Fibroblast of lung (primary cell): ENCODE data around the gene C1orf232. TPM values are rescaled to one million over a fixed set of nuclear protein-coding genes. Genes with fewer than 3 reads are reported as not detected.

ENCODE experiments used
- DNase-seq, 2 donors: peaks; one replicate each; pipeline versions ENCODE4 v3.0.0 to v3.0.0-alpha.2; 2010; ENCODE audit warnings: low read depth in 2 of 2
- H2AFZ ChIP-seq: 2 replicates; pipeline ENCODE4 v1.5.1; 2012; ENCODE audit warnings: low read length, control low read depth, inconsistent platforms
- H3K27ac ChIP-seq: 2 replicates; pipeline ENCODE4 v1.5.1; 2011; ENCODE audit warnings: low read length, control low read depth; ENCODE audit not compliant: insufficient read depth
- H3K27me3 ChIP-seq: 2 replicates; pipeline ENCODE4 v1.5.1; 2011; ENCODE audit warnings: mild to moderate bottlenecking, low read length; ENCODE audit not compliant: control insufficient read depth, insufficient read depth
- H3K36me3 ChIP-seq: 2 replicates; pipeline ENCODE4 v1.5.1; 2011; ENCODE audit warnings: low read length; ENCODE audit not compliant: control insufficient read depth, insufficient read depth
- H3K4me1 ChIP-seq: 2 replicates; pipeline ENCODE4 v1.5.1; 2011; ENCODE audit warnings: low read length; ENCODE audit not compliant: control insufficient read depth, insufficient read depth; ENCODE audit errors: extremely low read depth
- H3K4me2 ChIP-seq: 2 replicates; pipeline ENCODE4 v1.5.1; 2011; ENCODE audit warnings: low read length, control low read depth; ENCODE audit not compliant: insufficient read depth; ENCODE audit errors: extremely low read depth
- H3K4me3 ChIP-seq, 4 experiments: fragments of 200-600 bp in 1 of 4; sonication (generic) in 1 of 4; replicated peaks in 1 of 4; 2 replicates each; pipeline ENCODE4 v1.5.1; 2011 to 2016; ENCODE audit warnings: low read length in 4 of 4, low read depth in 3 of 4, mild to moderate bottlenecking in 3 of 4, control low read depth in 2 of 4, inconsistent platforms in 1 of 4, mixed read lengths in 1 of 4; ENCODE audit not compliant: insufficient read depth in 1 of 4; ENCODE audit errors: control extremely low read depth in 1 of 4
- H3K79me2 ChIP-seq: 2 replicates; pipeline ENCODE4 v1.5.1; 2012; ENCODE audit warnings: mild to moderate bottlenecking, low read length, inconsistent platforms; ENCODE audit not compliant: control insufficient read depth, insufficient read depth
- H3K9ac ChIP-seq: 2 replicates; pipeline ENCODE4 v1.5.1; 2011; ENCODE audit warnings: mild to moderate bottlenecking, low read length, control low read depth; ENCODE audit not compliant: insufficient read depth
- H3K9me3 ChIP-seq: 2 replicates; pipeline ENCODE4 v1.5.1; 2012; ENCODE audit warnings: low read depth, low read length; ENCODE audit not compliant: control insufficient read depth, insufficient read depth
- H4K20me1 ChIP-seq: 2 replicates; pipeline ENCODE4 v1.5.1; 2011; ENCODE audit warnings: low read length; ENCODE audit not compliant: control insufficient read depth, insufficient read depth; ENCODE audit errors: extremely low read depth
- EZH2 ChIP-seq: IDR thresholded peaks from 2 replicates; pipeline ENCODE4 v1.5.1; 2012; ENCODE audit warnings: low read length, control low read depth, mild to moderate bottlenecking; ENCODE audit errors: missing control alignments
- polyA plus RNA-seq, 2 donors: library from polyadenylated mRNA; depleted of rRNA in 1 of 2; stranded (reverse) in 1 of 2; unstranded in 1 of 2; fragments of >200 nt; gene quantifications; 2 replicates each; pipeline ENCODE4 v1.2.1, GENCODE V29; 2011 to 2012; ENCODE audit warnings: missing spikeins in 1 of 2
- total RNA-seq: library from RNA; depleted of rRNA; stranded (reverse); fragments of >200 nt; gene quantifications from 2 replicates; pipeline ENCODE4 v1.2.1, GENCODE V29; 2014
- TF ChIP-seq, protein P1 (sequence below), 2 donors: IDR thresholded peaks in 1 of 2; conservative IDR thresholded peaks in 1 of 2; 1 replicate in 1 of 2; 2 replicates in 1 of 2; pipeline ENCODE4 v1.5.1; 2011 to 2012; ENCODE audit warnings: low read length in 2 of 2, control low read depth in 1 of 2, inconsistent platforms in 1 of 2, low read depth in 1 of 2, mild to moderate bottlenecking in 1 of 2

The C1orf232 gene
- total and polyA plus RNA-seq, 2 donors (not counting 1 experiment from before 2014, with no cell fraction given) = not detected

DNA sequence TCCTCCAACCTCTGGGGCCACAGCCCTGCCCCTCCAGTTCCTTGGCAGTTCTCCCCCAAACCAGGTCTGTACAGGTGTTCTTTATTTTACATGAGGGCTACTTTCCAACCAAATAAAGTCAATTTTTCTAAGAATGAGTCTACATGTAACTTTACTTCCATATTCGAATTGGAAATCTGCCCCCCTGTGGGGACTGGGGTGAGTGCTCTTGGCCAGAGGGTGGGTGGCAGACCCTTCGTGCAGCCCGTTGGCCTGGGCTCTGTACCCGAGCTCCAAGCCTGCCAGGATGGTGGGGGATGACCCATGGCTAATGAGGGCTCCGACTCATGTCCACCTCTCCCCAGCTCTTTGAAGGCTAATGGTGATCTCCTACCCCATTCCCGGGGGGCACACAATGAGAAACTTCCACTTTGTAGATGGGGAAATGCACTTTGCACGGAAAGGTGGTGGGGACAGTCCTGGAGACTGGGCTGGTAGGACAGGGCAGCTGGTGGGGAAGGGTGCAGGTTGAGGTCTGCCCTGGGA, 21.1 kb upstream of the C1orf232 start:
- Histone ChIP-seq H3K4me3 (no peak overlapping the region), H3K4me2 (no peak overlapping the region), H3K9ac (no peak overlapping the region), H3K9me3 (no peaks in the 10 kb centered on the region), H2AFZ (no peak overlapping the region), H3K79me2 (no peaks in the 10 kb centered on the region), H4K20me1 (no peaks in the 10 kb centered on the region), H3K27me3 (peaks cover 12% of the 10 kb centered on the region), H3K36me3 (no peaks in the 10 kb centered on the region), H3K27ac (no peak overlapping the region), H3K4me1 (no peaks in the 10 kb centered on the region)
- DNase-seq = no peak
- TF ChIP-seq, protein P1, sequence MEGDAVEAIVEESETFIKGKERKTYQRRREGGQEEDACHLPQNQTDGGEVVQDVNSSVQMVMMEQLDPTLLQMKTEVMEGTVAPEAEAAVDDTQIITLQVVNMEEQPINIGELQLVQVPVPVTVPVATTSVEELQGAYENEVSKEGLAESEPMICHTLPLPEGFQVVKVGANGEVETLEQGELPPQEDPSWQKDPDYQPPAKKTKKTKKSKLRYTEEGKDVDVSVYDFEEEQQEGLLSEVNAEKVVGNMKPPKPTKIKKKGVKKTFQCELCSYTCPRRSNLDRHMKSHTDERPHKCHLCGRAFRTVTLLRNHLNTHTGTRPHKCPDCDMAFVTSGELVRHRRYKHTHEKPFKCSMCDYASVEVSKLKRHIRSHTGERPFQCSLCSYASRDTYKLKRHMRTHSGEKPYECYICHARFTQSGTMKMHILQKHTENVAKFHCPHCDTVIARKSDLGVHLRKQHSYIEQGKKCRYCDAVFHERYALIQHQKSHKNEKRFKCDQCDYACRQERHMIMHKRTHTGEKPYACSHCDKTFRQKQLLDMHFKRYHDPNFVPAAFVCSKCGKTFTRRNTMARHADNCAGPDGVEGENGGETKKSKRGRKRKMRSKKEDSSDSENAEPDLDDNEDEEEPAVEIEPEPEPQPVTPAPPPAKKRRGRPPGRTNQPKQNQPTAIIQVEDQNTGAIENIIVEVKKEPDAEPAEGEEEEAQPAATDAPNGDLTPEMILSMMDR (conservative IDR thresholded peaks at IDR 0.05 in 1 of 2, IDR thresholded peaks at IDR 0.05 in 1 of 2; ENCODE audit: low read depth in 1 of 2, low read length in 2 of 2) = no peak
- no peak for TF ChIP-seq EZH2

- TF ChIP-seq EZH2 = no peak
- TF ChIP-seq, protein P1 (conservative IDR thresholded peaks at IDR 0.05 in 1 of 2, IDR thresholded peaks at IDR 0.05 in 1 of 2; ENCODE audit: low read depth in 1 of 2, low read length in 2 of 2) = no peak
- no peaks in the 10 kb centered on the region for H3K9me3 ChIP-seq
- H3K4me1 ChIP-seq = no peaks in the 10 kb centered on the region
- no peak overlapping the region for H3K9ac ChIP-seq
- no peaks in the 10 kb centered on the region for H3K79me2 ChIP-seq
- no peaks in the 10 kb centered on the region for H3K36me3 ChIP-seq
- H2AFZ ChIP-seq = no peak overlapping the region
- no peak for DNase-seq
- H4K20me1 ChIP-seq = no peaks in the 10 kb centered on the region
- H3K27ac ChIP-seq = no peak overlapping the region
- H3K4me3 ChIP-seq = no peak overlapping the region
- H3K27me3 ChIP-seq = peaks cover 12% of the 10 kb centered on the region
- no peak overlapping the region for H3K4me2 ChIP-seq
Observed at GRCh38 chr1:26189331-26189730, 20.6 kb upstream of the C1orf232 start.

DNA sequence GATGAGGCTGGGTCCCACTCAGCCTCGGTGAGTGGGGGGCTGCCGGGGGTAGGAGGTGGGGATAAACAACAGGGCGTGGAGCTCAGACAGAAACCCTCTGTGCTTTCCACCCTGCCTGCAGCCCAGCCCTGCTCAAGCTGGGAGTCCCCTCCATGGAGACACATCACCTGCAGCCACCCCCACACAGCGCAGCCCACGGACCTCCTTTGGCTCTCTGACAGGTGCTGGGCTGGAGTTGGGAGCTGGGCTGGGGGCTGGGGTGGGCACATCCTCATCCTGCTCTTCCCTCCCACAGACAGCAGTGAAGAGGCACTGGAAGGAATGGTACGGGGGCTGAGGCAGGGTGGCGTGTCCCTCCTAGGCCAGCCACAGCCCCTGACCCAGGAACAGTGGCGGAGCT, 19.7 kb upstream of the C1orf232 start:
- Histone ChIP-seq H3K4me2 (no peak overlapping the region), H2AFZ (no peak overlapping the region), H3K9me3 (no peaks in the 10 kb centered on the region), H3K36me3 (no peaks in the 10 kb centered on the region), H3K4me3 (no peak overlapping the region), H3K4me1 (no peaks in the 10 kb centered on the region), H3K9ac (no peak overlapping the region), H3K27ac (no peak overlapping the region), H4K20me1 (no peaks in the 10 kb centered on the region), H3K27me3 (peaks cover 10% of the 10 kb centered on the region), H3K79me2 (no peaks in the 10 kb centered on the region)
- TF ChIP-seq, protein P1 (conservative IDR thresholded peaks at IDR 0.05 in 1 of 2, IDR thresholded peaks at IDR 0.05 in 1 of 2; ENCODE audit: low read depth in 1 of 2, low read length in 2 of 2) = no peak
- no peak for TF ChIP-seq EZH2
- DNase-seq = no peak
